ENCODE results near the gene KCNQ5. TPM values are rescaled to one million over a fixed set of nuclear protein-coding genes. Genes with fewer than 3 reads are reported as not detected.

The KCNQ5 gene
- total RNA-seq, 1 experiment from 2014 or later, result 9.4 TPM

- no peaks in the 10 kb centered on the region for H3K36me3 ChIP-seq (ENCODE audit: control insufficient read depth, insufficient read depth, low read length)
- H3K9me3 ChIP-seq (ENCODE audit: control insufficient read depth, insufficient read depth, low read depth, low read length), result no peaks in the 10 kb centered on the region
- in situ Hi-C loops (cut with HindIII; ENCODE audit: low pct_unique_long_range_greater_than_20kb, low sequenced_read_pairs) (no loop called here), intact Hi-C loops (cut with micrococcal nuclease; ENCODE audit: unreplicated experiment) (no loop called here)
- POLR2A ChIA-PET, result interaction anchor here (0.6 kb wide), 1 partner anchor 274 kb away, joined by 5 read pairs; no protein-coding TSS in a partner anchor
- CTCF ChIA-PET, result no interaction called here
- ATAC-seq (no peak), DNase-seq (ENCODE audit: low read depth, low spot score) (no peak)
- no peak overlapping the region for H3K27ac ChIP-seq (ENCODE audit: low read length)
- BruUV-seq (replicated peaks), result no TSS peak
- H3K27me3 ChIP-seq (ENCODE audit: control insufficient read depth, insufficient read depth, low read length), result no peaks in the 10 kb centered on the region
- peaks cover 3% of the 10 kb centered on the region; the same call in 1 of the 2 replicates for H3K4me1 ChIP-seq (ENCODE audit: control insufficient read depth, insufficient read depth, low read length)
- no peak overlapping the region for H3K4me3 ChIP-seq (ENCODE audit: low read depth in 2 of 2, low read length in 2 of 2)
- TF ChIP-seq REST (IDR thresholded peaks at IDR 0.05; ENCODE audit: insufficient read depth in 1 of 2, low read depth in 2 of 2, low read length in 1 of 2) (no peak), CTCF (IDR thresholded peaks at IDR 0.05) (no peak), POLR2AphosphoS5 (IDR thresholded peaks at IDR 0.05; ENCODE audit: low read depth, low read length) (no peak), SIN3A (IDR thresholded peaks at IDR 0.05; ENCODE audit: borderline replicate concordance, insufficient read depth, low read depth, low read length) (no peak), TCF7L2 (IDR thresholded peaks at IDR 0.05; ENCODE audit: low read depth, low read length) (no peak)
Observed at GRCh38 chr6:72715119-72715518, 93.3 kb downstream of the KCNQ5 start.

GRCh38 chr6:72716916-72717315, 95.1 kb downstream of the KCNQ5 start:
- intact Hi-C loops (cut with micrococcal nuclease; ENCODE audit: unreplicated experiment) (no loop called here), in situ Hi-C loops (cut with HindIII; ENCODE audit: low pct_unique_long_range_greater_than_20kb, low sequenced_read_pairs) (no loop called here)
- no peak for ATAC-seq
- Histone ChIP-seq H3K36me3 (ENCODE audit: control insufficient read depth, insufficient read depth, low read length) (no peaks in the 10 kb centered on the region), H3K4me3 (ENCODE audit: low read depth in 2 of 2, low read length in 2 of 2) (no peak overlapping the region), H3K9me3 (ENCODE audit: control insufficient read depth, insufficient read depth, low read depth, low read length) (no peaks in the 10 kb centered on the region), H3K27me3 (ENCODE audit: control insufficient read depth, insufficient read depth, low read length) (no peaks in the 10 kb centered on the region), H3K27ac (ENCODE audit: low read length) (no peak overlapping the region), H3K4me1 (ENCODE audit: control insufficient read depth, insufficient read depth, low read length) (peaks cover 3% of the 10 kb centered on the region; the same call in 1 of the 2 replicates)
- DNase-seq (ENCODE audit: low read depth, low spot score), result no peak
- CTCF ChIA-PET, result no interaction called here
- no peak for TF ChIP-seq REST (IDR thresholded peaks at IDR 0.05; ENCODE audit: insufficient read depth in 1 of 2, low read depth in 2 of 2, low read length in 1 of 2)
- no peak for TF ChIP-seq CTCF (IDR thresholded peaks at IDR 0.05)
- no peak for TF ChIP-seq TCF7L2 (IDR thresholded peaks at IDR 0.05; ENCODE audit: low read depth, low read length)
- no peak for TF ChIP-seq POLR2AphosphoS5 (IDR thresholded peaks at IDR 0.05; ENCODE audit: low read depth, low read length)
- TF ChIP-seq SIN3A (IDR thresholded peaks at IDR 0.05; ENCODE audit: borderline replicate concordance, insufficient read depth, low read depth, low read length), result no peak
- POLR2A ChIA-PET, result no interaction called here
- no TSS peak for BruUV-seq (replicated peaks)

Data from Panc1 (cell line).